Activated CD4-positive, alpha-beta T cell treated with anti-CD3 and anti-CD28 coated beads for 4 hours (primary cell): ENCODE measurements around the gene GLIS1.

Experiments used
- DNase-seq, 2 donors: peaks; one replicate each; pipeline ENCODE4 v3.0.0-alpha.2; 2020

Gene GLIS1

DNA sequence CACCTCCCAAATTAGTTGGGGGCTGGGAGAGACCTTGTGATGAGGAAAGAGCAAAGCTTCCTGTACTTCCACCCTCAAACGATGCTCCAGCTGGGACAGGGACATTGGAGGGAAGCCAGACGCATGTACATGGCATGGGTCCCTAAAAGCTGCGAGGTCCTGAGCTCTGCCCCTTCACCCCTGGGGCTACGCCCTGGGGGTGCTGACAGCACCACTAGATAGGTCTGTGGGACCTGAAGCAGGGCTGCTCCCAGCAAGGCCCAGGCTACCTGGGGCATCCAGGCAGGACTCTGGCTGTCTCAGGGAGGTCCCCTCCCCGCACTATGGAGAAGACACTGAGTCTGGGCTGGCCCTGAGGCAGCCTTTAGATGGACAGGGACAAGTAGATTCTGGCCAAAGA, 196.4 kb downstream of the GLIS1 start:
- DNase-seq = no peak

DNA sequence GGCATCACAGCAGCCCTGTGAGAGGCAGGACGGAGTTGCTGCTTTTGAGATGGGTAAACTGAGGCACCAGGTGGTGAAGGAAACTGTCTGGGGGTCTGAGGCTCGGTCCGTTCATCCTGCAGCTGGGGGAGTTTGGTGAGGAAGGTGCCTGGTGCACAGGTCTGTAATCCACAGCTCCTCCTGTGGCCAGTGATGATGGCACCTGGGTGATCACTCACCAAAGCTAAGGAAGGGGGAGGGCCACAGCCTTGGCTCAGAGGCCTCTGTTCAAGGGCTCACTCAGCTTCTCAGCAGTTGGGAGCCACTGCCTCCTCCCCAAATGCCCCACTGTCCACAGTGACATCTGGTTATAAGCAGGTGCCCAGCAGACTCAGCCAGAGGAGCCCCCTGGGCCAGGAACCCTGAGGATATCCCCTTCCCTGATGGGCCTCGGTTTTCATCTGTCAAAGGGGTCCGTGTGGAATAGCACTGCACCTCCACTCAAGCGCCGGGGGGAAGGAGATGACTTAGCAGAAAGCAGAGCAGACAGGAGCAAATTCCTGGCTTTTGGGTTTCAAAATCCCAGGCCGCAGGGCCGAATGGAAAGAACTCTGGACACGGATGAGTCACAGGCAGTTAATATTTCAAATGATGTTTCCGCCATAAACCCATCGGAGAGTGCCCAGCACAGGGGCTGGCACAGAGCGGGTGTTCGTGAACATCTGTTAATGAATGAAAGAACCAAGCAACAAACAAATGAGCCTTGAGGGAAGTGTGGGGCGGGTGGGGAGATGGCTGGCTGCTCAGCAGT, 197.0 kb downstream of the GLIS1 start:
- no peak for DNase-seq

DNA sequence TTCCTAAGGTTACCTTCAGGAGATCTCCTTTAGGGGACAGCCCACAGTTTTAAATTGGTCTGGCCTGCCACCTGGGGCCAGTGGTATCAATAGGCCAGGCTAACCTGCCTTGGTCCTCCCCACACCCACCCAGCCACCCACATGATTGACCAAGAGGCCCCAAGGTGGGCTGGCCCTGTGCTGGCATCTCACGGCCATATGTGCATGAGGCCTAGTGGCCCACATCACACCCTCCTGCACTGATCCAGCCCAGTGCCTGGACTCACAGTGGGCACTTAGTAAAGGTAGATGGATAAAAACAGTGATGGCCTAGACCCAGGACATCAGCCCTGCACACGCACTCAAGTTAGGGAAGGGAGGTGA, 197.7 kb downstream of the GLIS1 start:
- DNase-seq = no peak

DNA sequence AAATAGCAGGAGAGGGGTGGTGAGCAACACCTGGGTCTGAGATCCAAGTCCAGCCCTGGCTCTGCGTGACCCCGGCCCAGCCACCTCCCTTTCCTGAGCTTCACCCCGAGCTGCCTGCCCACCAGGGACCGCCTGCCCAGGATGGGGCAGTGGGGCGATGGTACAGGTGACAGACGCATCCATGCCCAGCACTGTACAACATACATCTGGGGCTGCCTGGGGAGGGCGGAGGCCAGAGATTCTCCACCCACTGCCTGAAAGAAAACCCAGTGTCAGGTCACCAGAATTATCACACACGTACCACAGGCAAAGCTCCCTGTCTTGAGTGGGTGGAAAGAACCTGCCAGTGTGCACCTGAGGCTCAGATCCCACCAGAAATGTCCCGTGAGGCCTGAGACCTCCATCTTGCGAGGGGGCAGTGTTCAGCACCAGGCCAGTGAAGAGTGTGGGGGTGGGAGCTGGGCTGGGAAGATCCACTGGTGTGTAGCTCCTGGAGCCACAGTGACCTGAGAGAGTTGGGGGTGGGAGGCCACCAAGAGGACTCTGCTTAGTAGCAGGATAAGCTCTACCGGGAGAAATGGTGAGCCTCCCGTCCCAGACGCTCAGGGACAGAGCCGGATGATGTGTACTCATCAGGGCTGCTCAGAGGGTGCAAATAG, 198.2 kb downstream of the GLIS1 start:
- DNase-seq = no peak

DNA sequence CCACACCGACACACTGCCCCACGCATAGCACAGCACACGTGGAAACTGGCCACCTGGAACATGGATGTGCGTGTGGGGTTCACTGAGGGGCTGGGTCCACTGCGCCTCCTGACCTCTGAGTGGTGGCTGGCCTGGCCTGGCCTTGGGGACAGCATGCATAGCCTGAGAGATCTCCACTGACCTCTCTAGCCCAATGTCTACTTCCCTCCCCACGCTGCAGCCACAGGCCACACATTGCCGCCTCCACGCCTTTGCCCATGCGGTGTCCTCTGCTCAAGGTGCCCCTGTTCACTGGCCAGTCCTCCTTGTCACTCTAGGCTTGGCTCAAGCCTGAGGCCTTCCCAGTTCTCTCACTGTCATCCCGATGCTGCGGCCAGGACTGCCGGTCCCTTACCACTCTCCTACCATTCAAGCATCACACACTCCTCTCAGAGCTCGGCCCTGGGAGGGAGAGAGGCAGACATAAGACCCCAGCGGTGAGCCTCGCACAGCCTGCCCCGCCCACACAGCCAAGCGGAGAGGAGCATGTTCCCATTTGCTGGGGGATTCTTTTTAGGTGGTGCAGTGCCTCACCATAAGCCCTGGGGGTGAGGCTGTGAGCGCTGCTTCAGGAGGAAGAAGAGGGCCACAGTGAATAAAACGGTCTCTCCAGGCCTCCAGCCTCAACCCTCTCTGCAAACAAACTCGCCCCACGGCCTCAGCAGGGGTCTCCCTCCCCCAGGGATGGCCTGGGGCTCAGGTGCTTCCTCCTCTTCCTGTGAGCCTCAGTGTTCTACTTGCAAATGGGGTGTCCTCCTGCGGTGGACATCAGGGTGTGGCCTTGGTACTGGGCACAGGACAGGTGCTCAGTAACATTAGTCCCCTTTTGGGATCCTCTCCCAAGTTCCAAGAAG, 199.0 kb downstream of the GLIS1 start:
- DNase-seq = no peak

DNA sequence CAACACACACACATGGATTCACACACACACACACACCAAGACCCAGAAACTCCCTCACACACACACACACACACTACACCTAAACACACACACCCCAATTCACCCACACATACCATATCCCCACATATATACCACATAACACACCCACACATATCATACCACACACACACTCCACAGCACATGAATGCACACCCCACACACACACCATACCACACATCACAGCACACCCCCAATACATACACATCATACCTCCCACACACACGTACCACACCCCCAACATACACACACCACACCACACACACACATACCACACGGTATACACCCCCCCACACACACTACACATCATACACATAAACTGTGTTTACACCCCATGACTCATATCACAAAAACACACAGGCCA, 199.7 kb downstream of the GLIS1 start:
- DNase-seq = no peak

DNA sequence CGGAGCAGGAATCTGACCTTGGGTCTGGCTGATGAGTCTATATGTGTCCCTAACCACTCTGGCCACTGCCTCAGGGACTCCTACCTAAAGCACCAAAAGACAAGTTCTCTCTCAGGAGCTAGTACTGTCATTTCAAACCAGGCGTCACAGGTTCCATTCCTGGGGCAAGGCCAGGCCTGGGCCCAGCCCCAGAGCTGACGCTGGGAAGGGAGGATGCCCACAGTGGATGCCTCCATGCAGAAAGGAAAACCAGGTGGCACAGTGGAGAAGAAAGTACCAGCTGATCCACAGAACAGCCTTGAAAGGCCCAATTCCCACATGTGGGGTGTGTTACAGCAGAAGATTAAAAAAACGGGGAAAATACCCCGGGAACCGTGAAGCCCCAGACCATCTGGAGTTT, 202.4 kb downstream of the GLIS1 start:
- no peak for DNase-seq

DNA sequence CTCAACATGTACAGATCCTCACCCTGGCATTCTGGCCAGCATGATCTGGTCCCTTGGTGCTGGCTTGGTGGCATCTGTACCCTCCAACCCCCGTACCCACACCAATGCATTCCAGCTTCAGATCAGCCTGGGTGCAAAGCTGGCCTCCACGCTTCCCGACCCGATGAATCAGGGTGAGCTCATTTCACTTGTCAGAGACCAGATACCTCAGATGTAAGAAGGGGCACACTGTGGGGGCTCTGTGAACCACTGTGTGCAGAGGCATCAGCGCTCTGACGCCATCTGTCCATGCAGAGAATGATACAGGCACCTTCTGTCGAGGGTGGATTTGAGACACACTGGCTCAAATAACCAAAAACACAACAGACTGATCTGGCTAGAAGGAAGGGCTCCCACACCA, 203.1 kb downstream of the GLIS1 start:
- DNase-seq = no peak

DNA sequence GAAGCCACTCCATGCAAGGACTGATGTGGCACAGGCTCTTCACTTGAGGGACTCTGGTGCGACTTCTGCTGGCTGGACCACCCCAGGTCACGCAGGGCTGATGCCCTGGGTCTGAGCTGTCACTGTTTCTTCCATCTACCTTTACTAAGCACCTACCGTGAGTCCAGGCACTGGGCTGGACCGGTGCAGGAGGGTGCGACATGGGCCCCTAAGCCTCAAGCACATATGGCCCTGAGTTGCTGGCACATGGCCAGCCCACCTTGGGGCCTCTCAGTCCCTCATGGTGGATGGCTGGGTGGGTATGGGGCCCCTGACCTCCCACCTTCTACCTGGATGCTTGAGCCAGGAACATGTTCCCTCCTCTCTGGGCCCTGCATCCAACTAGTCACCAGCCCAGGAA, 203.7 kb downstream of the GLIS1 start:
- DNase-seq = no peak

DNA sequence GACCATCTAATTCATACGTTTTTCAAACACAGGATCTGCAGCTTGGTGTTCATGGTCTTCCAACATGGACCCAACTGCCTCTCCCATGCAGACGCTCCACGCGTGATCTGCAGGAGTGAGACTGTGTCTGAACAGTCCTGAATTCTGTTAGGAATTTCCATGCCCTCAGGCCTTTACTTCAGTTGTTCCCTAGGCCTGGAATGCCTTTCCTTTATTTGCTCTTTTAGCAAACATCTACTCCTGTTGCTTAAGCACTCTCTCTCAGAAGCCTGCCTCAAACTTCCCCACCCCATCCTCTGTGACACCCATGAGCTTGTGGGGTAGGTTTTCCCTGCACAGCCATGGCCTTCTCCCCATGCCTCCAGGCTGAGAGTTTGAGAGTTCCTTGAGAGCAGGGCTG, 206.1 kb downstream of the GLIS1 start:
- no peak for DNase-seq

DNA sequence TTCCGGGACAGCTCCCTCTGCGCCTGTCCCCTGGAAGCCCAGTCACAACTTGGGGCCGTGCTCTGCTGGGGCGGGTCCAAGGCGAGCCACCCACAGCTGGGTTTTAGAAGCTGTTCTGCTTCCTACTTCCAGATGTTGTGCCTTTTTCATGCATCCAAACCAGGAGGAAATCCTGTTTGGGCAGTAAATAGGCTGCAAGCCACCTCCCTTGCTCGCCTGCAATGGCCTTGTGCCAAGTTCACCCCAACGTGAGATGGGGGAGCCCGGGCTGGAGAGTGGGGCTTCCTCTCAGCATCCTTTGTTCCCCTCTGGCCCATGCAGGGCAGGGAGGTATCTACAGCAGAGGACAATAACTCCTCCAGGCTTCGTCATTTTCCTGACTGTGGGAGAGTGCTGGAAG, 206.6 kb downstream of the GLIS1 start:
- DNase-seq = no peak

DNA sequence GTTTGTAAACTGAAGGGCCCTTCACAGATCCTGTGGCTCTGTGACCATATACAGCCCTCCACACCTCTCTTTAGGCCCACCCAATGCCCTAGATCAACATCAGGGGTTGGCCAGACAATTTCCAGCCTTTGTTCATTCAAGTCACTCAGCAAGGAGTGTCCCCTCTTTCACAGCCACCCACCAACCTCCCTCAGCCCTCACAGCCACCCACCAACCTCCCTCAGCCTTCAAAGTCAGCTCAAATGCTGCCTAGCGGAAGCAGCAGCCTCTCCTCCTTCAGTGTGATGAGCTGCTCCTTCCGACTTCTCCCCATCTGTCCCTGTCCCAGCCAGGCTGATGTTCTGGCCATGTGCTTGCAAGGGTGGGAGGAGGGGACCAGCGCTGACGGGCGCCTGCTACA, 208.4 kb downstream of the GLIS1 start:
- no peak for DNase-seq

DNA sequence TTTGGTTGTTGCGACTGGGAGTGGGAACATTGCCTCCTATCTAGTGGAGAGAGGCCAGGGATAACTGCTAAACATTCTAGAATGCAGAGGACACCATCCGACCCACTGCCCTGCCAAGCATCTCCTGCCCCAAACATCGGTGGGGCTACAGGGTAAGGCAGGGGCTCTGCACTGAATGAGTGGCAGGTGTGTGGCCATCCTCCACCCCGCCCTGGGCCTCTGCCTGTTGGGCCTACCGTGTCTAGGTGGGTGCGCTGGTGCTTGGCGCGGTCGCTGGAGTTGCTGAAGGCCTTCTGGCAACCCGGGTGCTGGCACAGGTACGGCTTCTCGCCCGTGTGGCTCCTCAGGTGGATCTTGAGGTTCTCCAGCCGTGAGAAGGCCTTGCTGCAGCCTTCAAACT, 209.4 kb downstream of the GLIS1 start:
- DNase-seq = no peak

DNA sequence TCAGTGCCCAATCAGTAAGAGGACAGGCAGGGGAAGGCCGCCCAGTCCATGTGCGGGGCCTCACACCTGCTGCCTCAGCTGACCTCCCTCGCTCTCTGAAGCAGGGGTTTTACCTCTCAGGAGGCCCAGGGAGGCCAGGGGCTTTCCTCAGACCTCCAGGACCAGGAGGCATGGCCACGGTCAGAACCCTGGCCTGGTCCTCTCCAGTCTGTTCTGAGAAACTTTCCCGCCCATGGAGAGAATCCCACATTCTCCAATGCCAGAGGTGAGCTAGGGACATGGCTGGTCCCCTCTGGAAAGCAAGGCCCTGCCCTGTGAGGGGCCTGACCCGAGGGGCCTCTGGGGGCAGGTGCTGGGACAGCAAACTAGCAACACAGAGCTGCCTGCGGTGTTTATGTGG, 211.6 kb downstream of the GLIS1 start:
- DNase-seq = no peak

DNA sequence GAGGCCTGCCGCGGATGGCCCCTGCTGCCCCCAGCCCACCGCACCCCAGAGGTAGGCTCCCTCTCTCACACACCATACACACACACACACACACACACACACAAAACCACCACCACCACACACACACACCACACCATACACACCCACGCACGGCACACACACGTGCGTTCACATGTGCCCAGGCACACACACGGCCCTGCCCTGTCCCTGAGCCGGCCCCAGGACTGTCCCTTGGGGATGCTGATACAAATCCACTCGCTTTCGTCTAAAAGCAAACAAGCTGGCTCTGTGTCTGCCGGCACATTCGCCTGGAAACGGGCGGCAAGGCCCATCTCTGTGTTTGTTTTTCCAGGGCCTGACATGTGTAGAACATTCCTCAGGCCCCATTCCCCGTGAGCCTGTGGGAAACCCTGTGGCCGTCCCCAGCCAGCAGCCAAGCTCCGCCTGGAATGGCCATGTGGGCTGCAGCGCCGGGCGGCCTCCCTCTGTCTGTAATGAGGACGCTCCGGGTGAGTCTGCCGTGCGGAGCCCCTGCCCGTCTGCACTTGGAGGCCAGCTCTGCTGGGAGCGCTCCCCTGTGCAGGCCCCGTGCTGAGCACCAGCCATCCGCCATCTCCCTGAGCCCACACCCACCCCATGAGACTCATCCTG, 212.4 kb downstream of the GLIS1 start:
- DNase-seq = no peak

DNA sequence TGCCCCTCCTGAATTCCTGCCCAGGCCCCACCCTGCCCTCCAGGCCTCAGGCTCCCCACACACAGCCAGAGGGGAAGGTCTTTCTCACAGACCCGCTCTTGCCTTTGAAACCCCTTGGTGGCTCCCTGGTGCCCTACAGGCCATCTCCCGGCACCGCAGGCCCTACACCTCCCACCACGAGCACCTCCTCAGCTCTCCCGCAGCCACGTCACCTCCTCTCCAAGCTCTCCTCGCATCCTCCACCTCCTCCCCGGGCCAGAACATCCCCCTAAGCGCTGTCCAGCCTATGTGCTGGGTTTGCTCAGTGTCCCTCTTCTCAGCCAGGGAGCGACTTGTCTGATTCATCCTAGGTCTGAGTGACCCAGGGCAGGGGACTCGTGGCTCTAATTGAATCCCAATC, 213.4 kb downstream of the GLIS1 start:
- DNase-seq = no peak

DNA sequence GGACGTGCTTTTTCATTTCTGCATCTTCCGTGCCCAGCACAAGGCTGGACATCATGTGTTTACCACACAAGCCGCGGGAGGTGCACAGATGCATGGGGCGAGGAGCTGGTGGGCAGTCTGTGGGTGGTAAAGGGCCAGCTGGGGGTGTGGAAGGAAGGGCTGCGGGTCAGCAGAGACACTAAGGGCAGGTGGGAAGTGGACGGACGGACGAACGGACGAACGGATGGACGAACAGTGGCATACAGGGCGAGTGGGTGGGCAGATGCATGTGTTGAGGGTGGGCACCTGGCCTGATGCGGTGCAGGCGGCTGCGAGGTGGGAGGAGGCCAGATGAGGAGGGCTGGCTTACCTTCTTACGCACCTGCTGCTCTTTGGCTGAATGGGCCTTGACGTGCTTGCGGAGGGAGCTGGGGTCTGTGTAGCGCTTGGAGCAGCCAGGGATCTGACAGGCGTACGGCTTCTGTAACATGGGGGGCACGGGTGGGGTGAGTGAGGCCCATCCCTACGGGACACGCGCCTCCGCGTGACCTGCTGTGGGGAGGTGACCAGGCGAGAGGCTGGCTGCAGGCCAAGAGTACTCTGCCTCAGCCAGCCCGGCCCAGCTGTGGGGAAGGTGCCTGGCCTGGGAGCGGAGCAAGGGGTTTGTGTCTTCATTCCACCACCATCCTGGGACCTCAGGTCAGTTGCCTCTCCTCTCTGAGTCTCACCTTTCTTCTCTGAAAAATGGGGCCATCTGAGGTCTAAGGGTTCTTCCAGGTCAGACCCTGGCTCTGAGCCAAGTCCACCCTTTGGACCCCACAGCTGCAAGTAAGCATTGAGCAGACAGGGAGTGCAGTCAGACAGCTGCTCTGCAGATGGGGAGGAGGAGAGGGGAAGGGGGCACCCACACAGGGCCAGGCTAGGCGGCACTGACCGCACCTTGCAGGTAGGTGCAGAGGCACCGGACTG, 214.3 kb downstream of the GLIS1 start:
- DNase-seq = no peak

DNA sequence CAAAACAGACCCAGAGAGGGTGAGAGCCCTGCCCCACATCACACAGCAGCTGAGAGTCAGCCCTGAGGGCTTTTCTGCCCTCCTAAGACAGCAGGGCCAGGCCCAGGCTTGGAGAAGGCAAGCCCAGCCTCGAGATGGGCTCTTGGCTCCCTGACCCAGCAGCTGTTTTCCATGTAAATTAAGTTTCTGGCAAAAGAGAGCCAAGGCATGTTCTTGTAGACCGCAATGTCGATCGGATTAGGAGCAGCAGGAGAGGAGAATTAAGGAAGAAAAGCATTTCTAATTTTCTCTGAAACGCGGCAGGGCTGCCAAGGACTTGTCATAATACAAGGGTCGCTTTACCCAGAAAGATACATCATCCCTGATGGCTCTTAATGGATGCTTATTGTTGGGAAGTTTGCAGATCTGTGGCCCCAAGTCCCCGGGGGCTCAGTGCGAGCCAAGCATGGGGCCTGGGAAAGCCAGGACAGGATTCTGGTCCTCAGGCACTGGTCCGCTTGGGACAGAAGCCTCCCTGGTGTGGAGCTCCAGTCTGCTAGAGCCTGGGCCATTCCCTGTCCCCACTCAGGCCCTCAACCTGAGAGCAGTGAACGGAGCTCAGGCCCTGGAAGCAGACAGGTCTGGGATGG, 216.9 kb downstream of the GLIS1 start:
- no peak for DNase-seq

DNA sequence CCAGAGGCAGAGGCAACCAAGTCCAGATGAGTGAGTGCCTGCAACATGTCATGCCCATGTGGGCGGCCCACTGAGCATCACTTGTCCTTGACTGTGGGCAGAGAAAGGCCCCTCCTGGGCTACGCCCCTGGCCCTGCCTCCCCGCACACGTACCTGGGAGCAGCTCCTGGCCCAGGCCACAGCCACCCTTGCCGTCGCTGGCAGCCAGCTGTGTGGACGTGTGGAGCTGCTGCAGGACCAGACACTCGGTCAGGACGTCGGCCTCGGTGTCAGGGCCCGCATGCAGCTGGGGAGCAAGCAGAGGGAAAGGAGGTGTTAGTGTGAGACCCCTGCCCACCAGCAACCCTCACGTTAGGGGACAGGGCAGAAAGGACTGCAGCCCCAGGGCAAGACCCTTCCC, 218.5 kb downstream of the GLIS1 start:
- no peak for DNase-seq

DNA sequence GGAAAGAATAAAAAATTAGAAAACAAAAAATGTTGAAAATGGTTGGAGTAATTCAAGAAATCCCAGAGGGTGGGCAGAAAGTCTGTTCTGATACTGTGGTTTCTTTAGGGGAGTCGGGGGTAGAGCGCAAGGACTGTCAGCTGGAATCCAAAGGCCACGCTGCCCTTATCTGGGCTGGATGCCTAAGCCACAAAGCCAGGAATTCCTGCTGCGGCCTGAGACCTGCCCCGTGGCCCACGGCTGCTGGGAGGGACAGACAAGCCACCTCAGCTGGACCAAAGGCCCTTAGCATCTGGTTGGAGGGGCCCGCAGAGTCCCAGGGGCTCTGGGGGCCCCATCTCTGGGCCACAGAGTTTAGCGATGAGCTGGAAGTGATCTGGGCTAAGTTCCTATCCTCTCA, 219.5 kb downstream of the GLIS1 start:
- no peak for DNase-seq

DNA sequence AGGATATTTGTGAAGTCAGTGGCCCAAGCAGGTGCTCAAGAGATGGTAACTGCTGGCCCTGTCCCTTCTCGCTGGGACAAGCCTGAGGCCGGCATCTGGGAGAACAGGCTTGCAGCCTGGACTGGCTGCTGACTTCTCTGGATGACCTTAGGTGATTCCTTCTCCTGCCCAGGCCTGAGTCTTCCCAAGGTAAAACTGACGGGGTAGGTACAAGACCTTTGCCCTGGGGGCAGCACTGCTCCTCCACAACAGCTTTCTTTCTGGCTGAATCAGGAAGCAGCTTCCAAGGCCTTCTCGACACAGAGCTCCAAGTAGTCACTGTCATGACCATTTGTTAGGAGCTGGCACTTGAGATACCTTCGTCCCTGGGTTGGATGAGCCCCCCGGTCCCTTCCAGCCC, 220.2 kb downstream of the GLIS1 start:
- DNase-seq = no peak
